ENCODE results near the gene RANBP9.

Gene RANBP9

DNA sequence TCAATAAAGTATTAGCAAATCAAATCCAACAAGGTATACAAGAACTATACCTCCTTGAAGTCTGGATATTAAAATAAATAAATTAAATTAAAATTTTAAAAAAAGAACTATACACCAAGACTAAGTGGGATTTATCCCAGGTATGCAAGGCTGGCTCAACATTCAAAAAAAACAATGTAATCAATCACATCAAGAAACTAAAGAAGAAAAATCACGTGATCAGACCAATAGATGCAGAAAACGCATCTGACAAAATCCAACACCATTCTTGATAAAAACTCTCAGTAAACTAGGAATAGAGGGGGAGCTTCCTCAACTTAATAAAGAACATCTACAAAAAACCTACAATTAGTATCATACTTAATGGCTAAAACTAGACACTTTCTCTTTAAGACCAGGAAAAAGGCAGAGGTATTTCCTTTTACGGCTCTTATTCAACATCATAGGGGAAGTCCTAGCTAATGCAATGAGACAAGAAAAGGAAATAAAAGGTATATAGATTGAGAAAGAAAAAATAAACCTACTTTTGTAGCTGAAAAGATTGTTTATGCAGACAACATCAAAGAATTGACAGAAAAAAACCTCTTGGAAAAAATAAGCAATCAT, 35.0 kb downstream of the RANBP9 start:
- no peak for FAIRE-seq

DNA sequence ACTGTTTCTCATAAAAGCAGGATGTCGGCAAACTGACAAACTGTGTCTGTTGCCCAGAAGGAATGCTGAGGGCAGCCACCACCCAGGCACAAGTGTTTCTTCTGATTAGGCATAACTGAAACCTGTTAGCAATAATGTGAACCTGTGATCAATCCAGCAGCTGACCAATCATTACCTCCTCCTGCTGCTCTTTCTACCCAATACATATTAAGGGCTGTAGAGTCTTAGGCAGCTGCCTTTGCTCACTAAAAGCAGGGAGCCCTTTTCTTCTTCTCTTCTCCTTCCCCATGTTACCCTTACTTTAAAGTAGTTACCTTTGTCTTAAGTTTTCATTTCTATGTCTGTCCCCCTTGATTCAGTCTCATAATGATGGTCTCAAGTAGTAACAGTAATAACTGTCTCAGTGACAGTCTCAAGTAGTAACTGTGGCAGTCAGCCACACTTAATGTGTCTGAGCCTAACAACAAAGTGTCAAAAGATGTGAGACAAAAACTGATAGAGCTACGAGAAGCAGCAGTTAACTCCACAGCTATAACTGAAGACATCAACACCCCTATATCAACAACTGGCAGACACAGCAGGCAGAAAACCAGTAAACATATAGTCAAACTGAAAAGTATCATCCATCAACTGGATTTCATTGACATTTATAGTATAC, 37.0 kb downstream of the RANBP9 start:
- no peak for FAIRE-seq

- no peak for FAIRE-seq
Observed at GRCh38 chr6:13673825-13674444, 37.7 kb downstream of the RANBP9 start.

DNA sequence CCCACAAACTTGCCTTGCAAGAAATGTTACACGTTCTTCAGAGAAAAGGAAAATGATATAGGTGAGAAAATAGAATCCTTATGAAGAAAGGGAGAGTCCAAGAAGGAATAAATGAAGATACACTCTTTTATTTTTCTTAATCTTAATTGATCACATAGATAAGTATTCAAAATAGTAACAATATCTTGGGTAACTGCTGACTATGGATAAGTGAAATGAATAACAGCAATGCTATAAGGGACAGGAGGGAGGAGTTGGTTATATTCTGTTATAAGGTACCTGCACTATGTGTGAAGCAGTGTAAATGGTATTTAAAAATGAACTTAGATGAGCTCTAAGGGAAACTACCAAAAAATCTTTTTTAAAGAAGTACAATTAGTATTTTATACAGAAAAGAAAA, 38.3 kb downstream of the RANBP9 start:
- no peak for FAIRE-seq

DNA sequence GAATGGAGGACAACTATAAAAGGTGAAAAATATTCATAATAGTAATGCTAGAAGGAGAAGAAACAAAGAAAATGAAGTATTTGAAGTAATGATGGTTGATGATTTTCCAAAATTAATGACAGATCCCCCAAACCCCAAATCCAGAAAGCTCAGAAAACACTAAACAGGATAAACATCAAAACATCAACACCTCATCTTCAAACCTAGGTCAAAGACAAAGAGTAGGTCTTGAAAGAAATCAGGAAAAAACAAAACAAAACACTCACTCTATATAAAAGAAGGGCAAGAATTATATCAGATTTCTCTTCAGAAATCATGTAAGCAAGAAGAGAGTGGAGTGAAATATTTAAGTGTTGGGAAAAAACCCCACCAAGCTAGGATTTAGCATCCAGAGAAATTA, 38.7 kb downstream of the RANBP9 start:
- FAIRE-seq = no peak

DNA sequence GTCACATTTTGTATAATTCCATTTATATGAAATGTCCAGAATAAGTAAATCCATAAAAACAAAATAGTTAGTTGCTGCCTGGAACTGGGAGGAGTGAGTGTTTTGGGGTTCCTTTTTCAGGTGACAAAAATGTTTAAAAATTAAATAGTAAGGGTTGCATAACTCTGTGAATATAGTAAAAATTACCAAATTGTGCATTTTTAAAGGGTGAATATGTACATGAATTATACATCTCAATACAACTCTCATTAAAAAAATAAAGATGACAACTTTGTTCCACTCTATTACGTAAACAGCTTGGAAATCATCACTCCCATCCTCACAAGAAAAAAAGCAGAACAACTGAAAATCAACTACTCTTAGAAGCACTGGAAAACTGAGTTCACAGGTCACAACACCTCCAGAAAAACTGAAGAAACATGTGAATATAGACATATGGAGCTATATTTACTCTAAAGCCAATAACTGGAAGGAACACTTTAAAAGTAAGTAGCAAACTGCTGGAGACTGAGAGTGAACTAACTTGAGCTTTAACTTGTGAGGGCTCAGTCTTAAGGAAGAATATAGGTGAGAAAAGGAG, 40.0 kb downstream of the RANBP9 start:
- no peak for FAIRE-seq

- no peak for FAIRE-seq
Observed at GRCh38 chr6:13669476-13669875, 42.2 kb downstream of the RANBP9 start.

DNA sequence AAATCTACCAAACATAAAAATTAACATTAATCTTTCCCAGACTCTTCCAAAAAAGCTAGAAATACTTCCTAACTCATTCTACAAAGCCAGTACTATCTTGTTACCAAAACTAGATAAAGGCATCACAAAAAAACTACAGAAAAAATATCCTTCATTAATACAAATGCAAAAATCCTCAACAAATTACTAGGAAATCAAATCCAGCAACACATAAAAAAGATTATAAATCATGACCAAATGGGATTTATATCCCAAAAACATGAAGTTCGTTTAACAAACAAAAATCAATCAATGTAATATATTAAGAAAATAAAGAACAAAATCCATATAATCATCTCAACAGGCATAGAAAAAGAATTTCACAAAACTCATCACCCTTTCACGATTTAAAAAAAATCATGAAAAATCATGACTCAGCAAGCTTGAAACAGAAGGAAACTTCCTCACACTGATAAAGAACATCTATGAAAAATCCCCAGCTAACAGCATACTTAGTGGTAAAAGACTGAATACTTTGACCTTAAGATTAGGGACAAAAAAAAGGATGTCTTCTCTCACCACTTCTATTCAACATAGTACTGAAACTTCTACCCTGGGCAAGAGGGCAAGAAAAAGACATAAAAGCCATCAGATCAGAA, 43.2 kb downstream of the RANBP9 start:
- FAIRE-seq = no peak

- FAIRE-seq = no peak
Observed at GRCh38 chr6:13667655-13668054, 44.0 kb downstream of the RANBP9 start.

- FAIRE-seq = no peak
Observed at GRCh38 chr6:13666194-13667105, 45.2 kb downstream of the RANBP9 start.

- FAIRE-seq = no peak
Observed at GRCh38 chr6:13664703-13665352, 46.8 kb downstream of the RANBP9 start.

DNA sequence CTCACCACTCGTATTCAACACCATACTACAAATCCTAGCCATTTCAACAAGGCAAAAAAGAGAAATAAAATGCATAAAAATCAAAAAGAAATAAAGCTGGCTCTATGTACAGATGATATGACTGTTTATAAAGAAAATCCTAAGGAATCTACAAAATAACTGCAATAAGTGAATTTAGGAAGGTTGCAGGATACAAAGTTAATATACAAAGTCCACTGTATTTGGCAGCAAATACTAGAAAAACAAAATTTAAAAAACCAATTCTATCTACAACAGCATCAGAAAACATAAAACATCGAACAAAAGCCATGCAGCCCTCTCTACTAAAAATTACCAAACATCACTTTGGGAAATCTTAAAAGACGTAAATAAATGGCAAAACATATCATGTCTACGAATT, 47.6 kb downstream of the RANBP9 start:
- FAIRE-seq = no peak

DNA sequence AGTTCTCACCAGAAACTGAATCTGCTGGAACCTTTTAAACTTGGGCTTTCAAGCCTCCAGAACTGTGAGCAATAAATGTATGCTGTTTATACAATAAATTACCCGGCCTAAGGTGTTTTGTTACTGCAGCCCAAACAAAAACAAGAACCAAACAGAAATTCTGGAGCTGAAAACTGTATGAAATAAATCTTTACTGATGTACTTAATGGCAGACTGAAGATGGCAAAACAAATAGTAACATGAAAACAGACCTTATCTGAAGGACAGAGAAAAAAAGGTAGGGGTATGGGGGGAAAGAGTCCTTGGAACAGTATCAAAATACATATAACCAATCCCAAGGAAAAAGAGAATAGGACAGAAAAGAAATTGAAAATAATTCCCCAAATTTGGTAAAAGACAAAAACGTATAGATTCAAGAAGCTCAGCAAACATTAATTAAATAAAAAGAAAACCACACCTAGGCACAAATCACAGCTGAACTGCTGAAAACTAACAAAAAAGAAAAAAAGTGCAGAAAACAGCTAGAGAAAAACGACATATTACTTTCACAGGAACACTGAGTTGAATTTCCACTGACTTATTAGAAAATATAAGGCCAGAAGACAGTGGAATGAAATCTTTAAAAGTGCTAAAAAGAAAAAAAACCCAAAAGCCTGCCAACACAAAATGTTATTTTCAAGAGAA, 48.8 kb downstream of the RANBP9 start:
- FAIRE-seq = no peak

DNA sequence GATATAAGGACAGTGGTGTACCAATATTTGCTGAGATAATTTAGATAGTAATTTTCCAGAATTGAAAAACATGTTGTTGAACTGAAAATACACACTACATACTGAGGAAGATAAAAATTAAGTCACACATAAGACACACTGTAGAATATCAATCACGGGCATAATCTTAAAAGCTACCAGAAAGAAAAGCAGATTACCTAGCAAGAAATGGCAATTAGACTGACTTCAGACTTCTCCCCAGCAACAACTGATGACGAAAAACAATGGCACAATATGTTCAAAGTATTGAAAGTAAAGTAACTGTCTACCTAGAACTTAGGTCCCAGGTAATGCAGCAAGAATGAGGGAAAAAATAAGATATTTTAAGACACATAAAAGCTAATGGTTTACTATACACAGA, 50.0 kb downstream of the RANBP9 start:
- FAIRE-seq = no peak

- FAIRE-seq = no peak
Observed at GRCh38 chr6:13660893-13661292, 50.7 kb downstream of the RANBP9 start.

- no peak for FAIRE-seq
Observed at GRCh38 chr6:13660273-13660672, 51.4 kb downstream of the RANBP9 start.

- FAIRE-seq = no peak
Observed at GRCh38 chr6:13655700-13656099, 55.9 kb downstream of the RANBP9 start.

- FAIRE-seq = no peak
Observed at GRCh38 chr6:13654496-13654895, 57.1 kb downstream of the RANBP9 start.

DNA sequence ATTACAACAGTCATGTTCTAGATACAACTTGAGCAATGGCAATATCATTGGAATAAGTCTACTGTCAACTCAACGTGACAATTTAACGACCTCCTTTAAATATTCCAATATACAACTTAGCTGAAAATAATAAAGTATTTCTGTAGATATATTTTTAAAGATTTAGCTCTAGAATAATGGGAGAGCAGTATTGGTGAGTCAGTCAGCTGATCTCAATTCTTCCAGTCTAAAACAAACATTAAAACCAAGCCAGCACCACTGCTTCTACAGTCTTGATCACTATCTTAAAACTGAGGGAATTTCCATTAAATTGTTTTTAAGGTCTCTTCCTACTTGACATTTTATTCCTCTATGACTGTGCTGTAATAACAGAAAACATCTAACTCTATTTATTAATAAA, 58.3 kb downstream of the RANBP9 start:
- FAIRE-seq = peak; percentile 87

GRCh38 chr6:13649393-13649792, 62.2 kb downstream of the RANBP9 start:
- FAIRE-seq = no peak

- FAIRE-seq = no peak
Observed at GRCh38 chr6:13648850-13649249, 62.8 kb downstream of the RANBP9 start.
